Smooth muscle cell (in vitro differentiated cells): Measurements from ENCODE around the gene KPNB1. TPM values are rescaled to one million over a fixed set of nuclear protein-coding genes. Genes with fewer than 3 reads are reported as not detected.

ENCODE experiments used
- DNase-seq: peaks from one replicate; lab custom pipeline; 2025; ENCODE audit not compliant: unreplicated experiment; lab: John Stamatoyannopoulos, UW
- H2AFZ ChIP-seq: fragments of 200-600 bp; sonication (generic); 2 replicates; pipeline ENCODE4 v1.6.0; 2016; ENCODE audit warnings: antibody characterized with exemption, low read depth, mild to moderate bottlenecking
- H3F3A ChIP-seq: fragments of 200-600 bp; sonication (generic); 2 replicates; pipeline ENCODE4 v1.6.0; 2017; ENCODE audit warnings: antibody characterized with exemption, low read depth
- H3K27ac ChIP-seq: fragments of 200-600 bp; sonication (generic); 2 replicates; pipeline ENCODE4 v1.5.1; 2016; ENCODE audit warnings: low read depth, mild to moderate bottlenecking
- H3K27me3 ChIP-seq: fragments of 200-600 bp; sonication (generic); 2 replicates; pipeline ENCODE4 v1.6.1; 2016; ENCODE audit warnings: low read depth, mild to moderate bottlenecking
- H3K36me3 ChIP-seq: fragments of 200-600 bp; sonication (generic); 2 replicates; pipeline ENCODE4 v1.5.1; 2016; ENCODE audit warnings: low read depth
- H3K4me1 ChIP-seq: fragments of 200-600 bp; sonication (generic); 2 replicates; pipeline ENCODE4 v1.5.1; 2016; ENCODE audit warnings: low read depth
- H3K4me2 ChIP-seq: fragments of 200-600 bp; sonication (generic); 2 replicates; pipeline ENCODE4 v1.6.0; 2016; ENCODE audit warnings: mild to moderate bottlenecking
- H3K4me3 ChIP-seq: fragments of 200-600 bp; sonication (generic); 2 replicates; pipeline ENCODE4 v1.5.1; 2016; ENCODE audit warnings: mild to moderate bottlenecking
- H3K79me2 ChIP-seq: fragments of 200-600 bp; sonication (generic); 2 replicates; pipeline ENCODE4 v1.6.0; 2016; ENCODE audit warnings: low read depth, mild to moderate bottlenecking
- H3K9ac ChIP-seq: fragments of 200-600 bp; sonication (generic); 2 replicates; pipeline ENCODE4 v1.6.0; 2016; ENCODE audit warnings: low read depth
- H3K9me3 ChIP-seq: fragments of 200-600 bp; sonication (generic); replicated peaks from 2 replicates; pipeline ENCODE4 v1.5.1; 2016; ENCODE audit warnings: low read depth
- H4K20me1 ChIP-seq: fragments of 200-600 bp; sonication (generic); 2 replicates; pipeline ENCODE4 v1.6.0; 2016; ENCODE audit warnings: low read depth
- WGBS: methylation state at CpG from one replicate; pipeline ENCODE4 v1.1.7; 2016; ENCODE audit warnings: low lambda C conversion rate; 5-methylcytosine and 5-hydroxymethylcytosine counted together
- polyA plus RNA-seq: library from polyadenylated mRNA; unstranded; fragments of >200 nt; fragmentation: Nextera tagmentation; extraction: Ambion mirVana; gene quantifications from 2 replicates; pipeline ENCODE4 v1.2.1, GENCODE V29; 2016
- total RNA-seq: library from RNA; depleted of rRNA; stranded (reverse); fragments of >200 nt; gene quantifications from 2 replicates; pipeline ENCODE4 v1.2.3, GENCODE V29; 2014
- TF ChIP-seq, protein P1 (sequence below): fragments of 200-600 bp; sonication (generic); IDR thresholded peaks from 2 replicates; pipeline ENCODE4 v1.5.1; 2017; ENCODE audit warnings: borderline replicate concordance, mild to moderate bottlenecking, antibody characterized with exemption; ENCODE audit not compliant: insufficient read depth, poor library complexity, severe bottlenecking

The KPNB1 gene
- total and polyA plus RNA-seq, 2 experiments from 2014 or later = 78.8 to 242 TPM

DNA sequence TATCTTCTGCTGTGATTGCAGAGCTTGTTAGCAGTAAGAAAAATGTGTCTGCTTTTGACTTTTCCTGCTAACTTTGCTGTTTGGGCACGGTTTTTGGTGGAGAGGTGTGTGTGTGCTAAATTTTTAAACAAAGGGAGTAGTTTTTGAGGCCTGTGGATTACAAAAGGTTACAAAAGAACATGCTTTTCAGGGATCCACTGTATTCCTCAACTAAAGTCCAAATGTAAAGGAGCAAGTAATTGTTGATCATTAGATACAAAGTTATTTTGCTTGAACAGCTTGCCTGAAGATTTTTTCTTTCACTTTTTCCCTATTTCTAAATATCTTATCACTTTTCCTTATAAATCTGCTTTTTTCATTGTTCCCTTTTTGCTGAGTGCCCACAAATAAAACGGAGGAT is 2.0 kb downstream of the KPNB1 start:
- H3K9ac ChIP-seq = peak overlapping the region; percentile 70
- peaks cover 3% of the 10 kb centered on the region for H3K36me3 ChIP-seq
- H3K4me2 ChIP-seq = peak overlapping the region; percentile 98
- peaks cover 61% of the 10 kb centered on the region for H4K20me1 ChIP-seq
- H3F3A ChIP-seq = peaks cover 15% of the 10 kb centered on the region
- no peak overlapping the region for H2AFZ ChIP-seq
- DNase-seq = no peak
- no peaks in the 10 kb centered on the region for H3K9me3 ChIP-seq
- H3K79me2 ChIP-seq = peaks cover 63% of the 10 kb centered on the region
- TF ChIP-seq, protein P1, sequence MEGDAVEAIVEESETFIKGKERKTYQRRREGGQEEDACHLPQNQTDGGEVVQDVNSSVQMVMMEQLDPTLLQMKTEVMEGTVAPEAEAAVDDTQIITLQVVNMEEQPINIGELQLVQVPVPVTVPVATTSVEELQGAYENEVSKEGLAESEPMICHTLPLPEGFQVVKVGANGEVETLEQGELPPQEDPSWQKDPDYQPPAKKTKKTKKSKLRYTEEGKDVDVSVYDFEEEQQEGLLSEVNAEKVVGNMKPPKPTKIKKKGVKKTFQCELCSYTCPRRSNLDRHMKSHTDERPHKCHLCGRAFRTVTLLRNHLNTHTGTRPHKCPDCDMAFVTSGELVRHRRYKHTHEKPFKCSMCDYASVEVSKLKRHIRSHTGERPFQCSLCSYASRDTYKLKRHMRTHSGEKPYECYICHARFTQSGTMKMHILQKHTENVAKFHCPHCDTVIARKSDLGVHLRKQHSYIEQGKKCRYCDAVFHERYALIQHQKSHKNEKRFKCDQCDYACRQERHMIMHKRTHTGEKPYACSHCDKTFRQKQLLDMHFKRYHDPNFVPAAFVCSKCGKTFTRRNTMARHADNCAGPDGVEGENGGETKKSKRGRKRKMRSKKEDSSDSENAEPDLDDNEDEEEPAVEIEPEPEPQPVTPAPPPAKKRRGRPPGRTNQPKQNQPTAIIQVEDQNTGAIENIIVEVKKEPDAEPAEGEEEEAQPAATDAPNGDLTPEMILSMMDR = no peak
- peak overlapping the region; percentile 91 for H3K4me3 ChIP-seq
- peaks cover 37% of the 10 kb centered on the region for H3K4me1 ChIP-seq
- WGBS = 73% methylated on average over 2 of the region's 2 CpGs
- peak overlapping the region; percentile 5 for H3K27ac ChIP-seq
- no peaks in the 10 kb centered on the region for H3K27me3 ChIP-seq

DNA sequence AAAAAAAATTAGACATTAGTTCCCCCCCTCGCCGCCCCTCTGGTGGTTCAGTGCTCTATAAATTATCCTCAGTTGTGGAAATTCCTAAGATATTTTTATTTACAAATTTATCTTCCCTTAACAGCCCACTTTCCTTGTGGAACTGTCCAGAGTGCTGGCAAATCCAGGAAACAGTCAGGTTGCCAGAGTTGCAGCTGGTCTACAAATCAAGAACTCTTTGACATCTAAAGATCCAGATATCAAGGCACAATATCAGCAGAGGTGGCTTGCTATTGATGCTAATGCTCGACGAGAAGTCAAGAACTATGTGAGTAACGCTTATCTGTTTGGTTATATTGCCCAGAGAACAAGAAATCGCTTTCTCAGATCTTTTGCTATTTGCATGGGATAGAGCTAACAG is 2.9 kb downstream of the KPNB1 start:
- Histone ChIP-seq H4K20me1 (peaks cover 70% of the 10 kb centered on the region), H3K4me2 (no peak overlapping the region), H3K9me3 (no peaks in the 10 kb centered on the region), H3K9ac (no peak overlapping the region), H3K27me3 (no peaks in the 10 kb centered on the region), H3K36me3 (peaks cover 12% of the 10 kb centered on the region), H3K79me2 (peaks cover 71% of the 10 kb centered on the region), H3K4me1 (peaks cover 37% of the 10 kb centered on the region), H2AFZ (no peak overlapping the region), H3K4me3 (no peak overlapping the region), H3K27ac (peak overlapping the region; percentile 1), H3F3A (peaks cover 15% of the 10 kb centered on the region)
- WGBS = 89% methylated on average over 6 of the region's 6 CpGs
- TF ChIP-seq, protein P1 = no peak
- DNase-seq = no peak

DNA sequence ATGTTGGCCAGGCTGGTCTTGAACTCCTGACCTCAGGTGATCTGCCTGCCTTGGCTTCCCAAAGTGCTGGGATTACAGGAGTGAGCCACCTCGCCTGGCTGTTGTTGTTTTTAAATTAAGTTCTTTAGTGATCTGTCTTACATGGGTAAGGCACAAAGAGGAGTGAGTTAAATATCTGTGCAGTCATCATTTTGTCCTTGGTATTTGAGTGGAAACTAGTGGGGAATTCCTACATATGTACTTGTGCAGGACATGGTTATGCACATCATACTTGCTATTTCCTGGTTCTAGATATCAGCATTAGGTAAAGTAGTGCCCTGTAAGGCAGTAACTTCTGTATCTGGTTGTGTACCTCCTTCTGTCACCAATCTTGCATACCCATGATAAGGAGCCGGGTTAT is 3.7 kb downstream of the KPNB1 start:
- H3K36me3 ChIP-seq = peaks cover 20% of the 10 kb centered on the region
- H3K4me3 ChIP-seq = no peak overlapping the region
- H3K9me3 ChIP-seq = no peaks in the 10 kb centered on the region
- H3K27me3 ChIP-seq = no peaks in the 10 kb centered on the region
- no peak for DNase-seq
- no peak overlapping the region for H3K4me2 ChIP-seq
- H3K9ac ChIP-seq = no peak overlapping the region
- TF ChIP-seq, protein P1 = no peak
- H3F3A ChIP-seq = peaks cover 22% of the 10 kb centered on the region
- H4K20me1 ChIP-seq = peaks cover 78% of the 10 kb centered on the region
- peaks cover 36% of the 10 kb centered on the region for H3K4me1 ChIP-seq
- H3K27ac ChIP-seq = no peak overlapping the region
- peaks cover 80% of the 10 kb centered on the region for H3K79me2 ChIP-seq
- no peak overlapping the region for H2AFZ ChIP-seq
- WGBS = 72% methylated on average over 2 of the region's 2 CpGs

DNA sequence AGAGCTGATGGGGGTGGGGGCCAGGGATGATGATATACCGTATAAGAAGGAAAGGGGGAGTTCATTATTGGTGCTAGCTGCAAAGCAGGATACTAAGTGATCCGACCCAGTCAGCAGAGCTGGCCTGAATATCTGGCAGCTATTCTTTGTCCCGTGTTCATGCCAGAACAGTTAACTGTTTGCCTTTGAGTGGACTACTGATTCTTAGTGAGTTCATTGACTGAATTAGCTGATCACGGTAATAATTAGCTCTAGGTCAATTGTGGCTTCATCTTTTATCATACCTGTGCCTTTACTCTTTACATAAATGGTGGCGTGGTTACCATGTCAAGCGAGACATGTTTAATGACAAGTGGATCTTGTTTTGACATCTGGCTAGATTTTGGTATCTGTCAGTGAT is 5.3 kb downstream of the KPNB1 start:
- Histone ChIP-seq H3K4me2 (no peak overlapping the region), H3K4me3 (no peak overlapping the region), H3K4me1 (peaks cover 32% of the 10 kb centered on the region), H3K79me2 (peaks cover 95% of the 10 kb centered on the region), H3K27me3 (no peaks in the 10 kb centered on the region), H2AFZ (no peak overlapping the region), H3K9me3 (no peaks in the 10 kb centered on the region), H3K36me3 (peaks cover 29% of the 10 kb centered on the region), H3F3A (peaks cover 25% of the 10 kb centered on the region), H4K20me1 (peaks cover 94% of the 10 kb centered on the region), H3K27ac (no peak overlapping the region), H3K9ac (peak overlapping the region; percentile 3)
- whole genome bisulfite sequencing = 90% methylated on average over 6 of the region's 6 CpGs
- TF ChIP-seq, protein P1 = no peak
- no peak for DNase-seq
